GM23338 (cell line): Measurements from ENCODE around the gene ZNF80. TPM values are rescaled to one million over a fixed set of nuclear protein-coding genes. Genes with fewer than 3 reads are reported as not detected.

Experiments
- ATAC-seq: fragments of 200-7000 bp; cut with Tn5 transposase; 3 replicates; pipeline ENCODE4 v1.9.1; 2020
- DNase-seq: peaks from one replicate; pipeline ENCODE4 v3.0.0-alpha.2; 2015; ENCODE audit warnings: low spot score
- H2AFZ ChIP-seq: fragments of 200-600 bp; sonication (generic); 2 replicates; pipeline ENCODE4 v1.8.0; 2016; ENCODE audit warnings: antibody characterized with exemption, mild to moderate bottlenecking, moderate library complexity
- H3F3A ChIP-seq: fragments of 200-600 bp; sonication (generic); replicated peaks from 2 replicates; pipeline ENCODE4 v1.8.0; 2017; ENCODE audit warnings: antibody characterized with exemption, mixed run types, low read depth
- H3K27ac ChIP-seq: fragments of 200-600 bp; sonication (generic); 2 replicates; pipeline ENCODE4 v1.6.1; 2016; ENCODE audit warnings: low read depth
- H3K27me3 ChIP-seq: fragments of 200-600 bp; sonication (generic); 2 replicates; pipeline ENCODE4 v1.8.0; 2016; ENCODE audit warnings: mild to moderate bottlenecking, mixed run types, moderate library complexity; ENCODE audit not compliant: insufficient read depth
- H3K36me3 ChIP-seq: fragments of 200-600 bp; sonication (generic); 2 replicates; pipeline ENCODE4 v1.8.0; 2016; ENCODE audit warnings: mild to moderate bottlenecking; ENCODE audit not compliant: insufficient read depth
- H3K4me1 ChIP-seq: fragments of 200-600 bp; sonication (generic); 2 replicates; pipeline ENCODE4 v1.8.0; 2016; ENCODE audit warnings: mild to moderate bottlenecking, moderate library complexity; ENCODE audit not compliant: insufficient read depth
- H3K4me2 ChIP-seq: fragments of 200-600 bp; sonication (generic); 2 replicates; pipeline ENCODE4 v1.7.1; 2017; ENCODE audit warnings: mixed run types
- H3K4me3 ChIP-seq: fragments of 200-600 bp; sonication (generic); 2 replicates; pipeline ENCODE4 v1.6.1; 2016; ENCODE audit warnings: mixed run types
- H3K79me2 ChIP-seq: fragments of 200-600 bp; sonication (generic); replicated peaks from 2 replicates; pipeline ENCODE4 v1.8.0; 2017; ENCODE audit warnings: mild to moderate bottlenecking; ENCODE audit not compliant: insufficient read depth
- H3K9me2 ChIP-seq: fragments of 200-600 bp; sonication (generic); 2 replicates; pipeline ENCODE4 v1.8.0; 2017; ENCODE audit not compliant: insufficient read depth
- H4K20me1 ChIP-seq: fragments of 200-600 bp; sonication (generic); replicated peaks from 2 replicates; pipeline ENCODE4 v1.8.0; 2017; ENCODE audit warnings: mild to moderate bottlenecking; ENCODE audit not compliant: insufficient read depth
- H3K27ac Mint-ChIP-seq: 2 replicates; pipeline ENCODE4 v1.8.0; 2020; ENCODE audit warnings: inconsistent platforms, mild to moderate bottlenecking, moderate library complexity, mixed read lengths
- H3K27me3 Mint-ChIP-seq: 3 replicates; pipeline ENCODE4 v1.8.0; 2022; ENCODE audit warnings: low read depth, mild to moderate bottlenecking, moderate library complexity, mixed read lengths, inconsistent platforms; ENCODE audit not compliant: insufficient read depth, poor library complexity
- H3K36me3 Mint-ChIP-seq: 3 replicates; pipeline ENCODE4 v1.8.0; 2021; ENCODE audit warnings: low read depth, mild to moderate bottlenecking, inconsistent platforms, moderate library complexity, mixed read lengths
- H3K4me1 Mint-ChIP-seq: 3 replicates; pipeline ENCODE4 v1.8.0; 2020; ENCODE audit warnings: mild to moderate bottlenecking, inconsistent platforms, mixed read lengths
- H3K4me3 Mint-ChIP-seq: 3 replicates; pipeline ENCODE4 v1.8.0; 2021; ENCODE audit warnings: moderate library complexity, mild to moderate bottlenecking, inconsistent platforms, mixed read lengths
- H3K9me3 Mint-ChIP-seq: 3 replicates; pipeline ENCODE4 v1.8.0; 2020; ENCODE audit warnings: moderate library complexity, mild to moderate bottlenecking, inconsistent platforms, mixed read lengths
- ETS1 ChIP-seq: IDR thresholded peaks from 2 replicates; pipeline ENCODE4 v1.6.1; 2016; ENCODE audit warnings: antibody characterized with exemption
- EZH2 ChIP-seq: fragments of 200-600 bp; sonication (generic); IDR thresholded peaks from one replicate; pipeline ENCODE4 v1.8.0; 2017; ENCODE audit warnings: antibody characterized with exemption, mild to moderate bottlenecking, low read depth; ENCODE audit not compliant: unreplicated experiment
- EZH2phosphoT487 ChIP-seq: fragments of 200-600 bp; sonication (generic); IDR thresholded peaks from one replicate; pipeline ENCODE4 v1.8.1; 2018; ENCODE audit warnings: antibody characterized with exemption; ENCODE audit not compliant: unreplicated experiment
- JUNB ChIP-seq: IDR thresholded peaks from one replicate; pipeline ENCODE4 v1.6.1; 2016; ENCODE audit warnings: antibody characterized with exemption; ENCODE audit not compliant: unreplicated experiment
- NANOG ChIP-seq: IDR thresholded peaks from 2 replicates; pipeline ENCODE4 v1.6.1; 2016; ENCODE audit warnings: antibody characterized with exemption, borderline replicate concordance
- STAT1 ChIP-seq: IDR thresholded peaks from one replicate; pipeline ENCODE4 v1.6.1; 2016; ENCODE audit warnings: antibody characterized with exemption; ENCODE audit not compliant: unreplicated experiment
- polyA plus RNA-seq: library from polyadenylated mRNA; unstranded; fragments of >200 nt; fragmentation: Nextera tagmentation; extraction: Ambion mirVana; gene quantifications from 2 replicates; pipeline ENCODE4 v1.2.1, GENCODE V29; 2016
- total RNA-seq: library from RNA; depleted of rRNA; stranded (reverse); fragments of >200 nt; shearing (Covaris generic); gene quantifications from 2 replicates; pipeline ENCODE4 v1.2.3, GENCODE V29; 2014
- TF ChIP-seq, protein P1 (sequence below): fragments of 250-450 bp; sonication (Bioruptor Pico); IDR thresholded peaks from 2 replicates; pipeline ENCODE4 v1.5.0; 2020; ENCODE audit warnings: mild to moderate bottlenecking, moderate library complexity
- TF ChIP-seq, protein P2 (sequence below): IDR thresholded peaks from one replicate; pipeline ENCODE4 v1.6.1; 2018; ENCODE audit warnings: antibody characterized with exemption; ENCODE audit not compliant: unreplicated experiment
- TF ChIP-seq, protein P3 (sequence below), 2 experiments: fragments of 200-600 bp in 1 of 2; sonication (generic) in 1 of 2; conservative IDR thresholded peaks; 2 replicates each; pipeline versions ENCODE4 v1.5.1 to v1.6.1; 2016 to 2017; ENCODE audit warnings: antibody characterized with exemption in 2 of 2, low read depth in 2 of 2, mild to moderate bottlenecking in 2 of 2, moderate library complexity in 1 of 2

The ZNF80 gene
- total and polyA plus RNA-seq, 2 experiments from 2014 or later: not detected

- TF ChIP-seq ETS1 (no peak), JUNB (no peak), EZH2 (no peak)
These were observed 15.5 kb downstream of the ZNF80 start (continued) for GRCh38 chr3:114221881-114222264.

- Mint-ChIP-seq H3K4me3 (no peak overlapping the region), H3K27me3 (peaks cover 11% of the 10 kb centered on the region), H3K9me3 (peaks cover 21% of the 10 kb centered on the region), H3K27ac (no peak overlapping the region), H3K4me1 (peaks cover 9% of the 10 kb centered on the region), H3K36me3 (peaks cover 19% of the 10 kb centered on the region)
- Histone ChIP-seq H3F3A (no peaks in the 10 kb centered on the region), H3K36me3 (peaks cover 6% of the 10 kb centered on the region; the same call in 1 of the 2 replicates), H2AFZ (peak overlapping the region; percentile 56; the same call in 1 of the 2 replicates), H3K9me2 (peaks cover 19% of the 10 kb centered on the region), H3K79me2 (no peaks in the 10 kb centered on the region), H3K4me2 (no peak overlapping the region), H3K27me3 (no peaks in the 10 kb centered on the region), H3K4me1 (peaks cover 12% of the 10 kb centered on the region; the same call in 1 of the 2 replicates), H4K20me1 (no peaks in the 10 kb centered on the region), H3K27ac (no peak overlapping the region), H3K4me3 (no peak overlapping the region)
- DNase-seq (no peak), ATAC-seq (no peak)
- TF ChIP-seq, protein P1, sequence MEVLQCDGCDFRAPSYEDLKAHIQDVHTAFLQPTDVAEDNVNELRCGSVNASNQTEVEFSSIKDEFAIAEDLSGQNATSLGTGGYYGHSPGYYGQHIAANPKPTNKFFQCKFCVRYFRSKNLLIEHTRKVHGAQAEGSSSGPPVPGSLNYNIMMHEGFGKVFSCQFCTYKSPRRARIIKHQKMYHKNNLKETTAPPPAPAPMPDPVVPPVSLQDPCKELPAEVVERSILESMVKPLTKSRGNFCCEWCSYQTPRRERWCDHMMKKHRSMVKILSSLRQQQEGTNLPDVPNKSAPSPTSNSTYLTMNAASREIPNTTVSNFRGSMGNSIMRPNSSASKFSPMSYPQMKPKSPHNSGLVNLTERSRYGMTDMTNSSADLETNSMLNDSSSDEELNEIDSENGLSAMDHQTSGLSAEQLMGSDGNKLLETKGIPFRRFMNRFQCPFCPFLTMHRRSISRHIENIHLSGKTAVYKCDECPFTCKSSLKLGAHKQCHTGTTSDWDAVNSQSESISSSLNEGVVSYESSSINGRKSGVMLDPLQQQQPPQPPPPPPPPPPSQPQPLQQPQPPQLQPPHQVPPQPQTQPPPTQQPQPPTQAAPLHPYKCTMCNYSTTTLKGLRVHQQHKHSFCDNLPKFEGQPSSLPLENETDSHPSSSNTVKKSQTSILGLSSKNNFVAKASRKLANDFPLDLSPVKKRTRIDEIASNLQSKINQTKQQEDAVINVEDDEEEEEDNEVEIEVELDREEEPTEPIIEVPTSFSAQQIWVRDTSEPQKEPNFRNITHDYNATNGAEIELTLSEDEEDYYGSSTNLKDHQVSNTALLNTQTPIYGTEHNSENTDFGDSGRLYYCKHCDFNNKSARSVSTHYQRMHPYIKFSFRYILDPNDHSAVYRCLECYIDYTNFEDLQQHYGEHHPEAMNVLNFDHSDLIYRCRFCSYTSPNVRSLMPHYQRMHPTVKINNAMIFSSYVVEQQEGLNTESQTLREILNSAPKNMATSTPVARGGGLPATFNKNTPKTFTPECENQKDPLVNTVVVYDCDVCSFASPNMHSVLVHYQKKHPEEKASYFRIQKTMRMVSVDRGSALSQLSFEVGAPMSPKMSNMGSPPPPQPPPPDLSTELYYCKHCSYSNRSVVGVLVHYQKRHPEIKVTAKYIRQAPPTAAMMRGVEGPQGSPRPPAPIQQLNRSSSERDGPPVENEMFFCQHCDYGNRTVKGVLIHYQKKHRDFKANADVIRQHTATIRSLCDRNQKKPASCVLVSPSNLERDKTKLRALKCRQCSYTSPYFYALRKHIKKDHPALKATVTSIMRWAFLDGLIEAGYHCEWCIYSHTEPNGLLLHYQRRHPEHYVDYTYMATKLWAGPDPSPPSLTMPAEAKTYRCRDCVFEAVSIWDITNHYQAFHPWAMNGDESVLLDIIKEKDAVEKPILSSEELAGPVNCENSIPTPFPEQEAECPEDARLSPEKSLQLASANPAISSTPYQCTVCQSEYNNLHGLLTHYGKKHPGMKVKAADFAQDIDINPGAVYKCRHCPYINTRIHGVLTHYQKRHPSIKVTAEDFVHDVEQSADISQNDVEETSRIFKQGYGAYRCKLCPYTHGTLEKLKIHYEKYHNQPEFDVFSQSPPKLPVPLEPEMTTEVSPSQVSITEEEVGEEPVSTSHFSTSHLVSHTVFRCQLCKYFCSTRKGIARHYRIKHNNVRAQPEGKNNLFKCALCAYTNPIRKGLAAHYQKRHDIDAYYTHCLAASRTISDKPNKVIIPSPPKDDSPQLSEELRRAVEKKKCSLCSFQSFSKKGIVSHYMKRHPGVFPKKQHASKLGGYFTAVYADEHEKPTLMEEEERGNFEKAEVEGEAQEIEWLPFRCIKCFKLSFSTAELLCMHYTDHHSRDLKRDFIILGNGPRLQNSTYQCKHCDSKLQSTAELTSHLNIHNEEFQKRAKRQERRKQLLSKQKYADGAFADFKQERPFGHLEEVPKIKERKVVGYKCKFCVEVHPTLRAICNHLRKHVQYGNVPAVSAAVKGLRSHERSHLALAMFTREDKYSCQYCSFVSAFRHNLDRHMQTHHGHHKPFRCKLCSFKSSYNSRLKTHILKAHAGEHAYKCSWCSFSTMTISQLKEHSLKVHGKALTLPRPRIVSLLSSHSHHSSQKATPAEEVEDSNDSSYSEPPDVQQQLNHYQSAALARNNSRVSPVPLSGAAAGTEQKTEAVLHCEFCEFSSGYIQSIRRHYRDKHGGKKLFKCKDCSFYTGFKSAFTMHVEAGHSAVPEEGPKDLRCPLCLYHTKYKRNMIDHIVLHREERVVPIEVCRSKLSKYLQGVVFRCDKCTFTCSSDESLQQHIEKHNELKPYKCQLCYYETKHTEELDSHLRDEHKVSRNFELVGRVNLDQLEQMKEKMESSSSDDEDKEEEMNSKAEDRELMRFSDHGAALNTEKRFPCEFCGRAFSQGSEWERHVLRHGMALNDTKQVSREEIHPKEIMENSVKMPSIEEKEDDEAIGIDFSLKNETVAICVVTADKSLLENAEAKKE (CRISPR knock-in tag): no peak
- TF ChIP-seq, protein P2, sequence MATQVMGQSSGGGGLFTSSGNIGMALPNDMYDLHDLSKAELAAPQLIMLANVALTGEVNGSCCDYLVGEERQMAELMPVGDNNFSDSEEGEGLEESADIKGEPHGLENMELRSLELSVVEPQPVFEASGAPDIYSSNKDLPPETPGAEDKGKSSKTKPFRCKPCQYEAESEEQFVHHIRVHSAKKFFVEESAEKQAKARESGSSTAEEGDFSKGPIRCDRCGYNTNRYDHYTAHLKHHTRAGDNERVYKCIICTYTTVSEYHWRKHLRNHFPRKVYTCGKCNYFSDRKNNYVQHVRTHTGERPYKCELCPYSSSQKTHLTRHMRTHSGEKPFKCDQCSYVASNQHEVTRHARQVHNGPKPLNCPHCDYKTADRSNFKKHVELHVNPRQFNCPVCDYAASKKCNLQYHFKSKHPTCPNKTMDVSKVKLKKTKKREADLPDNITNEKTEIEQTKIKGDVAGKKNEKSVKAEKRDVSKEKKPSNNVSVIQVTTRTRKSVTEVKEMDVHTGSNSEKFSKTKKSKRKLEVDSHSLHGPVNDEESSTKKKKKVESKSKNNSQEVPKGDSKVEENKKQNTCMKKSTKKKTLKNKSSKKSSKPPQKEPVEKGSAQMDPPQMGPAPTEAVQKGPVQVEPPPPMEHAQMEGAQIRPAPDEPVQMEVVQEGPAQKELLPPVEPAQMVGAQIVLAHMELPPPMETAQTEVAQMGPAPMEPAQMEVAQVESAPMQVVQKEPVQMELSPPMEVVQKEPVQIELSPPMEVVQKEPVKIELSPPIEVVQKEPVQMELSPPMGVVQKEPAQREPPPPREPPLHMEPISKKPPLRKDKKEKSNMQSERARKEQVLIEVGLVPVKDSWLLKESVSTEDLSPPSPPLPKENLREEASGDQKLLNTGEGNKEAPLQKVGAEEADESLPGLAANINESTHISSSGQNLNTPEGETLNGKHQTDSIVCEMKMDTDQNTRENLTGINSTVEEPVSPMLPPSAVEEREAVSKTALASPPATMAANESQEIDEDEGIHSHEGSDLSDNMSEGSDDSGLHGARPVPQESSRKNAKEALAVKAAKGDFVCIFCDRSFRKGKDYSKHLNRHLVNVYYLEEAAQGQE: no peak
- TF ChIP-seq EZH2phosphoT487 (no peak), NANOG (no peak), STAT1 (no peak)
- TF ChIP-seq, protein P3, sequence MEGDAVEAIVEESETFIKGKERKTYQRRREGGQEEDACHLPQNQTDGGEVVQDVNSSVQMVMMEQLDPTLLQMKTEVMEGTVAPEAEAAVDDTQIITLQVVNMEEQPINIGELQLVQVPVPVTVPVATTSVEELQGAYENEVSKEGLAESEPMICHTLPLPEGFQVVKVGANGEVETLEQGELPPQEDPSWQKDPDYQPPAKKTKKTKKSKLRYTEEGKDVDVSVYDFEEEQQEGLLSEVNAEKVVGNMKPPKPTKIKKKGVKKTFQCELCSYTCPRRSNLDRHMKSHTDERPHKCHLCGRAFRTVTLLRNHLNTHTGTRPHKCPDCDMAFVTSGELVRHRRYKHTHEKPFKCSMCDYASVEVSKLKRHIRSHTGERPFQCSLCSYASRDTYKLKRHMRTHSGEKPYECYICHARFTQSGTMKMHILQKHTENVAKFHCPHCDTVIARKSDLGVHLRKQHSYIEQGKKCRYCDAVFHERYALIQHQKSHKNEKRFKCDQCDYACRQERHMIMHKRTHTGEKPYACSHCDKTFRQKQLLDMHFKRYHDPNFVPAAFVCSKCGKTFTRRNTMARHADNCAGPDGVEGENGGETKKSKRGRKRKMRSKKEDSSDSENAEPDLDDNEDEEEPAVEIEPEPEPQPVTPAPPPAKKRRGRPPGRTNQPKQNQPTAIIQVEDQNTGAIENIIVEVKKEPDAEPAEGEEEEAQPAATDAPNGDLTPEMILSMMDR (conservative IDR thresholded peaks at IDR 0.05; ENCODE audit: low read depth in 2 of 2): no peak
These were observed 16.1 kb downstream of the ZNF80 start for GRCh38 chr3:114221165-114221880.
